ENCODE measurements around the gene KIAA1549.
"Not testable (repeated sequence)": the region's sequence is repeated elsewhere in the genome, so short reads cannot be mapped to it uniquely, and the experiment has no call there.

The KIAA1549 gene

GRCh38 chr7:138813945-138814344 lies 167.2 kb downstream of the KIAA1549 start:
- no peak for DNase-seq (ENCODE audit: low read depth)
- no peak for TF ChIP-seq CTCF (IDR thresholded peaks at IDR 0.05; ENCODE audit: control insufficient read depth, insufficient read depth, low read depth, low read length, missing control alignments)
- H3K4me3 ChIP-seq (ENCODE audit: control insufficient read depth, low read depth, low read length), result no peak overlapping the region

- not testable (repeated sequence) for DNase-seq (ENCODE audit: low read depth)
These were observed 169.9 kb downstream of the KIAA1549 start for GRCh38 chr7:138811327-138811726.

GRCh38 chr7:138809346-138809745 lies 171.8 kb downstream of the KIAA1549 start:
- DNase-seq (ENCODE audit: low read depth), result no peak
- no peak for TF ChIP-seq CTCF (IDR thresholded peaks at IDR 0.05; ENCODE audit: control insufficient read depth, insufficient read depth, low read depth, low read length, missing control alignments)
- H3K4me3 ChIP-seq (ENCODE audit: control insufficient read depth, low read depth, low read length), result no peak overlapping the region

More at GRCh38 chr7:138811327-138811726, 169.9 kb downstream of the KIAA1549 start:
- H3K4me3 ChIP-seq (ENCODE audit: control insufficient read depth, low read depth, low read length), result not testable (repeated sequence)

GRCh38 chr7:138804618-138805017 lies 176.6 kb downstream of the KIAA1549 start:
- TF ChIP-seq CTCF (IDR thresholded peaks at IDR 0.05; ENCODE audit: control insufficient read depth, insufficient read depth, low read depth, low read length, missing control alignments), result no peak
- no peak overlapping the region for H3K4me3 ChIP-seq (ENCODE audit: control insufficient read depth, low read depth, low read length)
- DNase-seq (ENCODE audit: low read depth), result no peak

GRCh38 chr7:138802706-138803105 lies 178.5 kb downstream of the KIAA1549 start:
- no peak for DNase-seq (ENCODE audit: low read depth)
- no peak overlapping the region for H3K4me3 ChIP-seq (ENCODE audit: control insufficient read depth, low read depth, low read length)
- no peak for TF ChIP-seq CTCF (IDR thresholded peaks at IDR 0.05; ENCODE audit: control insufficient read depth, insufficient read depth, low read depth, low read length, missing control alignments)

GRCh38 chr7:138801256-138801655 lies 179.9 kb downstream of the KIAA1549 start:
- no peak for DNase-seq (ENCODE audit: low read depth)
- no peak overlapping the region for H3K4me3 ChIP-seq (ENCODE audit: control insufficient read depth, low read depth, low read length)
- no peak for TF ChIP-seq CTCF (IDR thresholded peaks at IDR 0.05; ENCODE audit: control insufficient read depth, insufficient read depth, low read depth, low read length, missing control alignments)

- no peak for DNase-seq (ENCODE audit: low read depth)
- H3K4me3 ChIP-seq (ENCODE audit: control insufficient read depth, low read depth, low read length), result no peak overlapping the region
- TF ChIP-seq CTCF (IDR thresholded peaks at IDR 0.05; ENCODE audit: control insufficient read depth, insufficient read depth, low read depth, low read length, missing control alignments), result no peak
These were observed 181.7 kb downstream of the KIAA1549 start for GRCh38 chr7:138799336-138800000.

Measured in AG09309 (cell line).